Left lobe of liver (tissue), 2 donors: Measurements from ENCODE around the gene LCLAT1. TPM values are rescaled to one million over a fixed set of nuclear protein-coding genes. Genes with fewer than 3 reads are reported as not detected.
"Not testable (repeated sequence)": the region's sequence is repeated elsewhere in the genome, so short reads cannot be mapped to it uniquely, and the experiment has no call there.

Source experiments
- ATAC-seq: fragments of 200-7000 bp; cut with Tn5 transposase; one replicate; pipeline ENCODE4 v1.9.1; 2020; ENCODE audit warnings: mild to moderate bottlenecking, moderate library complexity
- DNase-seq: peaks from one replicate; pipeline ENCODE4 v3.0.0-alpha.2; 2020; ENCODE audit warnings: low spot score
- total RNA-seq: library from RNA; stranded (reverse); gene quantifications from one replicate; pipeline ENCODE4 v1.2.1, GENCODE V29; 2021
- donor health status: DM: no; HTN: no; CAD: no; lungs with moderate emphysema.
- donor health status: DM: no; HTN: yes; CAD: no.

LCLAT1 gene
- total RNA-seq, 1 donor from 2014 or later = 13.9 TPM

DNA sequence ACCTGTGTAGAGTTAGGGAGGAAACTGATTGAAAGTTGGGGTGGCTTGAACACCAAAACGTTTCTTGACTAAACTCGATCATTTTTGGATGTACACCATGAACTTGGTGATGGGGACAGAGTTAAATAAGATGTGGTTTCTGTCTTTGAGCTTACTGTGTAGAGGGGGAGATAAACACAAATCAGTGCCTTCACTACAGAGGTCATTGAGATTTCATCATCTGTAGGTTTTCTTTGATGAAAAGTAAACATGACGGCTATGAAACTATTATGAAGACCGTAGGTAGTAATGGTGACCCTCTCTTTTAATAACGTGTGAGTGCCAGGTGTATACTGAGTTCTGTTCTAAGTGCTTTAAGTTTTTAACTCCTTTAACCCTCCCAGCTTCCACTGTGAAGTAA, 6.5 kb downstream of the LCLAT1 start:
- ATAC-seq = no peak
- no peak for DNase-seq

DNA sequence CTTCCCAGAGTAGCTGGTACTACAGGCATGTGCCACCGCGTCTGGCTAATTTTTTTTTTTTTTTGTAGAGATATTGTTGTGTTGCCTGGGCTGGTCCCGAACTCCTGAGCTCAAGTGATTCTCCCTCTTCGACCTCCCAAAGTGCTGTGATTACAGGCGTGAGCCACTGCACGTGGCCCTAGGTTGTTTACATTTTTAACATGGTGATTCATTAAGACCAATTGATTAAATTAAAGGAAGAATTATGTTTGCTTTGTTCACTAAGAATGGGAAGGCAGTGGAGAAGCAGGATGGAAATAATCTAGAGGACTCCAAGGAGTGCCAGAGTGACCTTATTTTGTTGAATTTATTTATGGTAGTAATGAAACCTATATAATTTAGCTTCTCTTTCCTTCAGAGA, 7.5 kb downstream of the LCLAT1 start:
- ATAC-seq (no peak), DNase-seq (no peak)

DNA sequence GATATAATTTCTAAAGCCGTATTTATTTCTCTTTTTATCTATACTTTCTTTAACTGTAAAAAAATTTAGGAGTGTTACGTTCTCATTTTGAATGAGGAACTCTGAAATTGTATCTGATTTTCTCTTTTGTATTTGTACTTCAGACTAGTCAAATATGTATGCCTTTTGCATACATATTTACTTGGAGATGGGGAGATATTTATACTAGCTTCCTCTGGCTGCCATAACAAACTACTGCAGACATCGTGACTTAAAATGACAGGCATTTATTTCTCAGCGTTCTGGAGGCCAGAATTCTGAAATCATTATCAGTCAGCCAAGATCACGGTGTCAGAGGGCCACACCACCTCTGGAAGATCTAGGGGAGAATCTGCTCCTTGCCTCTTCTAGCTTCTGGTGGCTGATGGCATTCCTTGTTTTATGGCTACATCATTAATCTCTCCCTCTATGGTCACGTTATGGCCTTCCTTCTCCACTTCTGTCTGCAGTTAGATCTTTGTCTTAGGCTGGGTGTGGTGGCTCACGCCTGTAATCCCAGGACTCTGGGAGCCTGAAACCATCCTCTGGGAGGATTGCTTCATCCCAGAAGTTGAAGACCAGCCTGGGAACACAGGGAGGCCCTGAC, 8.2 kb downstream of the LCLAT1 start:
- ATAC-seq = no peak
- no peak for DNase-seq

DNA sequence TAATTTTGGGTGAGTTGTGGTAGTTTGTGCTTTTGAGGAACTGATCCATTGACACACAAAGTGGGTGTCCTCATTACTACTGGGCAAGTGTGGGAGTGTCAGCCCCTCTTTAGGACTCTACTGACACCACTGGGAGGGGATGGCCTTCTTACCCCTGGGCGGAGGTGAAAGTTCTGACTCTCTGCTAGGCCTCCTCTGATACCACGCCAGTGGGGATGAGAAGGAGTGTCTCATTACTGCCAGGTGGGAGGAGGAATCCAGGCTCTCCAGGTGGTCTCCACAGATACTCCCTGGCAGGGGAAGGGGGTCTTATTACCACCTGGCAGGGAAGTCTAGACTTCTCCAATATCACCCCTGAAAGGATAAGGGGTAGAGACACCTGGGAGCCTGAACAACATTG, 9.1 kb downstream of the LCLAT1 start:
- DNase-seq (no peak), ATAC-seq (no peak)

DNA sequence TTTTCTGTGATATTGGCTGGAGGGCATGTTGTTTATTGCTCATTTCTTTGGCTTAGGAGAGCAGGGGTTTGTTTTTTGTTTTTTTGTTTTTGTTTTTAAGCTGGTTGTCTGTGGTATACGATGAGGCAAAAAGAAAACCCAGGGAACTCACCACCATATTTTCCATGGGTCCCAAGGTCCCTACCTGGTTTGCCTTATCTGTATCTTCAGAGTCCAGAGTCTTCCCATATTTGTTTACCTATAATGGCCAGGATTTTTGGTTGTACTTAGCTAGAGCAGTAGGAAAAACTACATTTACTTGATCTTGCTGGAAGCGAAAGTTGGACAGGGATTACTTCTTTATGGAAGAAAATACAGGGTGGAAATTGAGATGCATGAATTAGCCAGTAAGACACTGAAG, 9.5 kb downstream of the LCLAT1 start:
- no peak for DNase-seq
- no peak for ATAC-seq

DNA sequence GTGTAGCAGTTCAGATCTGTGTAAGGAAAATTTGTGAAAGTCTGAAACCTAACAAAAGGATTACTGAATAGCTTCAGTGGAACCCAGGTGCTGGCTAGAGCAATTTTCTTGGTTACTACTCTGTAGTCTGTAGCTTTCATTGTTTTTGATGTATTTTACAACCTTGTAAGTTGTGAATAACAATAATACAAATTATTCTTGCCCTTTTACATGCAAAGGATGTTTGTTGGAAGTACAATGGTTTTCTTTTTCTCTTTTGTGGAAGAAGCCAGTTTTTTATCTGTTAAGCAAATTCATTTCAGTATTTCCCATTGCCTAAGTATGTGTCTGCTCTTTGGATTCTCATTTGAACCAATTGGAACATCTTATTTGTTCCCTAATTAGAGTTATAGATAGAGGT, 10.2 kb downstream of the LCLAT1 start:
- no peak for DNase-seq

DNA sequence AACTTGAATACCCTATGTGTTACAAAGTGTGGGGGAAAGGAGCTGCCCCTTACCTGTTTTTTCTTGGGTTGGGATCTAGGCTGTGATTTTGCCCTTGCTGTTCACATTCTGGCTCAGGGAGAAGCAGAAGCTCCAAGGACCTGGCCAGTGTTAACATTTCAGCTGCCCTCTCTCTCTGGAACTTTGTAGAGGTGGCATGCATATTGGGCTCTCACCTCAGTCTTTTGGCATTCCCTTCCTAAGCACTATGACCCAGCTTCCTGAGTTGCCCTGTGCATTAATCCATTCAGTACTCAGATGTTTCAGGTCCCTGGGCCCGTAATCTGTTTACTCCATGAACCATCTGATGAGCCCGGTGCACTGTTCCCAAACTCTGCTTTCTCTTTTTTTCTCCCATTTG, 12.1 kb downstream of the LCLAT1 start:
- no peak for DNase-seq
- no peak for ATAC-seq

More for the DNA sequence above, 10.2 kb downstream of the LCLAT1 start:
- no peak for ATAC-seq

DNA sequence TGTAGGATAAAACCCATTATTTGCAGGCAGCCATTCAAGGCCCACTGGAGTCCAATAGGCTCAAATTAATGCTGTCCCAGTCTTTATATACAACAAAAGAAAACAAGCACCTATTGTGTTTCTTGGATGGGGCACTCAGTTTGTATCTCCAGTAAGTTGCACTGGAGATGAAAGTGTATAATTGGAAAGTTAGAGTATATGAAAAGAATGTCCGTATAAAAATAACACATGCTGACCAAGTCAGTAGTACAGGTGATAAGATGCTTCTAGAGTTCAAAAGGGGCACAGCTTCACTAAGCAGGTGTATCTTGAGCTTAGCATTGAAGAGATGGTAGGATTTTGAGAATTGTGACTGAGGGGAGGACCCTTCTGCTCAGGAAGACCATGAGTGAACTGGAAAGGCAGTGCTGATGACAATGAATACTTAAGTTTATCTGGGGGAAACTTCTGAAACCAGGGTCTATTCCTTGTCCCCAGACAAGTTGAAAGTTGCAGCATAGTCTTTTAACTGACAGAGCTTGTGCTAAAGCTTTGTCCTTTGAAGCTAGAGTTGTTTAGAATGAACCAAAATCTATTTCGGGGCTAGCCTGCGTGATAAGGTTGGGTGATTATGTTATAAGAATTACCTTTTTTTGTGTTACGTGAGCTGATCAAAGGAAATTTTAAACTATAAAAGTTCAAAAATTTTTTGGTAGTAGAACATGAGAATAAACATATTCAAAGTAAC, 15.2 kb downstream of the LCLAT1 start:
- DNase-seq (no peak), ATAC-seq (no peak)

DNA sequence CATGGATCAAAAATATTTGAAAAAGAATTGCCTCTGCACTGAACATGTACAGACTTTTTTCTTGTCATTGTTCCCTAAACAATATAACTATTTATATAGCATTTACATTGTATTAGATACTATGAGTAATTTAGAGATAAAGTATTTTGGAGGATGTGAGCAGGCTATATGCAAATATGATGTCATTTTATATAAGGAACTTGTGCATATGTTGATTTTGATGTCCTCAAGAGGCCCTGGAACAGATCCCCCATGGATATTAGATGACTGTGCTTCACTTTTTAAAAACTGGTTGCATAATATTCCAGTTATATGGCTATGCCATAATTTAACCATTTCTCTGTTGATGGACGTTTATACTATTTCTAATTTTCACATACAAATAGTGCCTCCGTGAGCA, 16.5 kb downstream of the LCLAT1 start:
- ATAC-seq (no peak), DNase-seq (no peak)

DNA sequence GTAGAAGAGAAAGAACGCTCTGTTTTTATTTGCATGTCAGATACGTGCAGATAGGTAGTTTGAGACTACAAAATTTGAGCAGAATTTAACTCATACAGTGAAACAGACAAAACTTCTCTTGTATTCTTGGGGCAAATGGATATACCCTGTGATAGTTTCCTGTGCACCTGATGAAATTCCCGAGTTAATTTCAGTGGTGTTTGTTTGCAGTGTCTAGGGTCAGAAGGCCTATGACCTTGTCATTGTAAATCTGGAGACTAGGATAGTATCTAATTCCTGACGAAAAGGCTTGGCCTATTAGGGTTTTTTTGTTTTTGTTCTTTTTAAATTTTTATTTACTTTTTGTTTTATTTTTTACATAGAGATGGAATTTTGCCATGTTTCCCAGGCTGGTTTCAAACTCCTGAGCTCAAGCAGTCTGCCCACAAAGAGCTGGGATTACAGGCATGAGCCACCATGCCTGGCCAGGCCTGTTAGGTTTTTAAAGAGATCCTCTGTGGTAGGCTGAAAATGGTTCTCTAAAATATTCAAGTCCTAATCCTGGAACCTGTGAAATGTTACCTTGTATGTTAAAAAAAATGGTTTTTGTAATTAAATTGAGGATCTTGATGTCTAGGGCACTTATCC, 17.6 kb downstream of the LCLAT1 start:
- ATAC-seq (peak; percentile 87), DNase-seq (no peak)

DNA sequence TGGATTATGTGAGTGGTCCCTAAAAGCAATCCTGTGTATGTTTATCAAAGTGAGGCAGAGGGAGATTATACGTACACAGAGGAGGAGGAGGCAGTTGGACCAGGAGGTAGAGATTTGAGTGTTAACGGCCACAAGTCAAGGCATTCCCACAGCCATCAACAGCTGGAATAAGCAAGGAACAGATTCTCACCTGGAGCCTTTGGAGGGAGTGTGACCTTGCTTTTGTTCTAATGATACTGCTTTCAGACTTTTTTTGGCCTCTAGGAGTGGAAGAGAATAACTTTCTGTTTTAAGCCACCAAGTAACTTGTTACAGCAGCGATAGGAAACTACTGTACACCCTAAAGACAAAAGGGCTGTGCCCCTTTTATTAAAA, 18.1 kb downstream of the LCLAT1 start:
- no peak for DNase-seq
- peak; percentile 23 for ATAC-seq

DNA sequence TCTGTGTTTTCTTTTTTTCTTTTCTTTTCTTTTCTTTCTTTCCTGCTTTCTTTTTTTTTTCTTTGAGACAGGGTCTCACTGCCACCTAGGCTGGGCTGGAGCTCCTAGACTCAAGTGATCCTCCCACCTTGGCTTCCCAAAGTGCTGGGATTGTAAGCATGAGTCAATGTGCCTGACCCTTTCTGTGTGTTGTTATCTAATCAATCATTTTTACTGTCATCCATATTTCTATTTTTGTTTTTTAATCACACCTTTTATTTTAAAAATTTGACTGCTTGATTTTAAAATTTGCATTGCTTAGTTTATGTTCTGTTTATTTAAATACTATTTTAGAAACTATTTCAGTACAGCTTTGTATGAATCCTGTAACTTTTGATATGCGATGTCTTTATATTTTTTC, 19.2 kb downstream of the LCLAT1 start:
- ATAC-seq (no peak), DNase-seq (no peak)

DNA sequence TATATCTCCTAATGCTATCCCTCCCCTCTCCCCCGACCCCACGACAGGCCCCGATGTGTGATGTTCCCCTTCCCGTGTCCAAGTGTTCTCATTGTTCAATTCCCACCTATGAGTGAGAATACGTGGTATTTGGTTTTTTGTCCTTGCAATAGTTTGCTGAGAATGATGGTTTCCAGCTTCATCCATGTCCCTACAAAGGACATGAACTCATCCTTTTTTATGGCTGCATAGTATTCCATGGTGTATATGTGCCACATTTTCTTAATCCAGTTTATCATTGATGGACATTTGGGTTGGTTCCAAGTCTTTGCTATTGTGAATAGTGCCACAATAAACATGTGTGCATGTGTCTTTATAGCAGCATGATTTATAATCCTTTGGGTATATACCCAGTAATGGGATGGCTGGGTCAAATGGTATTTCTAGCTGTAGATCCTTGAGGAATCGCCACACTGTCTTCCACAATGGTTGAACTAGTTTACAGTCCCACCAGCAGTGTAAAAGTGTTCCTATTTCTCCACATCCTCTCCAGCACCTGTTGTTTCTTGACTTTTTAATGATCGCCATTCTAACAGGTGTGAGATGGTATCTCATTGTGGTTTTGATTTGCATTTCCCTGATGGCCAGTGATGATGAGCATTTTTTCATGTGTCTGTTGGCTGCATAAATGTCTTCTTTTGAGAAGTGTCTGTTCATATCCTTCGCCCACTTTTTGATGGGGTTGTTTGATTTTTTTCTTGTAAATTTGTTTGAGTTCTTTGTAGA, 20.2 kb downstream of the LCLAT1 start:
- not testable (repeated sequence) for ATAC-seq, DNase-seq

DNA sequence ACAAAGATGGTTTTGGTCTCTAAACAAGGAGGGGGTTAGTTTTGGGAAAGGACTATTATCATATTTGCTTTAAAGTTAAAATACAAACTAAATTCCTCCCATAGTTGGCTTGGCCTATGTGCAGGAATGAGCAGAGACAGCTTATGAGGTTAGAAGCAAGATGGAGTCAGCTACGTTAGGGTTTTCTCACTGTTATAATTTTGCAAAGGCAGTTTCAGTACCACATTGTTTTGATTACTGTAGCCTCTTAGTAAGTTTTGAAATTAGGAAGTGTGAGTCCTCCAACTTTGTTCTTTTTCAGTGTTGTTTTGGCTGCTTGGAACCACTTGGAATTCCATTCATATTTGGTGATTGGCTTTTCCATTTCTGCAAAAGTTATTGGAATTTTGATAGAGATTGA, 23.4 kb downstream of the LCLAT1 start:
- DNase-seq (no peak), ATAC-seq (no peak)

DNA sequence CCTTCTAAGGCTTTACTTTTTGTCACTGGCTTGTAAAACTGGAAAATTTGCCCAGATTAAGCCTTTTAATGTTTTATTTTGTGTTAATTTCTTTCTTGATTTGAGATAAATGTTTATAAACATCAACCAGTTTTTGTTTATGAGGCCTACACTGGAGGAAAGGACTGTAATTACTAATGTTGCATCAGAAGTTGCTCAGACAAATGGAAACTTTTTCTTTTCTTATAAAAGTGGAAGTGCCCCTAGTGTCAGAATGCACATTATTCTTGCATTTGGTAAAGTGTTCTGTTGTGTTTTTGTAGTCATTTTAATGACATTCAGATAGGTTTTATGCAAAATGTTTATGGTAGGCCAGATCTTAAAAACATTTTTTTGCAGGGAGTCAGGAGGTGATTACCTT, 25.3 kb downstream of the LCLAT1 start:
- no peak for DNase-seq
- ATAC-seq = no peak

DNA sequence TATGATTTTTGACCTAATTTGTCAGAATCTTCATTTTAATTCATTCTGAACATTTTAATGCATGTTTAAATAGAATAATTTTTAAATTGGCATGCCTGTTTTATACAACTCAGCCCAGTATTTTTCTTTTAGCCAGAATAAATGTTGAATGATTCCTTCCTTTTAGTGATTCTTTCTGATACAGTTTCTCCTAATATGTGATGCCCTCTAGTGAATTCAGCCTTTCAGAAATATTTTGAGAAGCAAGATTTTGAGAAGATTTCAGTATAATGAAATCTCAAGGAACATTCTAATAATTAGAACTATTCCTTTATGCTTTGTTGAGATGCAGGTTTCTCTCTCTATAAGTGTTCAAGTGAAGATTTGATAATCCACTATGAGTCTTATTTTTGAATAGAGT, 28.5 kb downstream of the LCLAT1 start:
- ATAC-seq (no peak), DNase-seq (no peak)

DNA sequence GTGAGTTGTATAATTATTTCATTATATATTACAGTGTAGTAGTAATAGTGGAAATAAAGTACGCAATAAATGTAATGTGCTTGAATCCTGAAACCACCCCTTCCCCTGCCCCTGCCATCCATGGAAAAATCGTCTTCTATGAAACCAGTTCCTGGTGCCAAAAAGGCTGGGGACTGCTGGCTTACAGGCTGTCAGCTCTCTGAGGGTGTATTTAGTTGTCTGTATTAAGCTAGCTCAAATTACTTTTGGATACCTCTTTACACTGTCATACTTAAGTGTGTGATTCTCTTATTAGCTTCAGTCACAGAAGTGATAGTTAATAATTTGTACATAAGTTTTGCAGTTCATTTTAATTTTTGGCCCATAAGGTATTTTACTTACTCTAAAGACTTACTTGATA, 29.6 kb downstream of the LCLAT1 start:
- no peak for ATAC-seq

DNA sequence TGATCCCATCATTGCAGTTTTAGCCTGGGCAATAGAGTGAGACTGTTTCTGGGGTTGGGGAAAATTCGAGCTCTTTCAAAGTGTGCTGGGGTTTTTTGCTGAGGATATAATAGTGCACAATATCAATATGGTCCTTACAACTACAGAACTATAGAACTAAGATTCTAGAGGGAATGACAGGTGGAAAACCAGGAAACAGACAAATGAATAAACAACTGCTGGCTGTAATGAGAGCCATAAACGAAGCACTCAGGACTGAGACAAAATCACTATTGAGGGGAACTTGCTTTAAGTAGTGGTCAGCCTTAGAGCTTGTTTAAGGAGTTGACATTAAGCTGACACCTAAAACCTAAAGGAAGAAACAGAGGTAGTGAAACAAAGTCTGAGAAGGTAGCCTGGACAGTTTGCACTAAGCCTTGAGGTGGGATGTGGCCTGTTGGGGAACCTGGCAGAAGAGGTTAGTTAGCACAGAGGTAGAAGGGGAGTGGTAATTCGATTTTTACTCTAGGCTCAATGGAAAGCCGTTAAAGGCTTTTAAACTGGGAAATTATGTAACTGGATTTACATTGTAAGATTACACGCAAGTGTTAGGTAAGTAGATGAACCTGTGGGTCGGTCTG, 33.8 kb downstream of the LCLAT1 start:
- ATAC-seq (no peak), DNase-seq (no peak)

More for the DNA sequence above, 29.6 kb downstream of the LCLAT1 start:
- no peak for DNase-seq

DNA sequence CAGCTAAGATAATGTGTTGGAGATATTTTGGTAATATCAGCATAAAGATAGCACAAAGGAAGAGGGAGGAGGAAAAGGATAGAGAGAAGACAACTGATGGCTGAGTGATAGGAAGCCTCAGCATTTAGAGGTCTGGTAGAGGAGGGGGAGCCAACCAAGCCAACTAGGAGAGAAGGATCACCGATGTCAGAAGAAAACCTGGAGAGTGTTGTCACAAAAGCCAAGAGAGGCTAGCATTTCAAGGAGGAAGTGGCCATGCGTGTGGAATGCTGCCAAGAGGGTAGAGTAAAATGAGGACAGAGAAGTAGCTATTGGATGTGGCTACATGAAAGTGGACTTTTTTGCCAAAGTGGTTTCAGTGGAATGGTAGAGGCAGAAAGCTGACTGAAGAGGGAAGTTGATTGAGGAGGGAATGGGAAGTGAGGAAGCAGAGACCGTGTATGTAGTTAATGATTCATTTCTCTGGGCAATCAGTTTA, 34.3 kb downstream of the LCLAT1 start:
- ATAC-seq (peak; percentile 26), DNase-seq (no peak)

DNA sequence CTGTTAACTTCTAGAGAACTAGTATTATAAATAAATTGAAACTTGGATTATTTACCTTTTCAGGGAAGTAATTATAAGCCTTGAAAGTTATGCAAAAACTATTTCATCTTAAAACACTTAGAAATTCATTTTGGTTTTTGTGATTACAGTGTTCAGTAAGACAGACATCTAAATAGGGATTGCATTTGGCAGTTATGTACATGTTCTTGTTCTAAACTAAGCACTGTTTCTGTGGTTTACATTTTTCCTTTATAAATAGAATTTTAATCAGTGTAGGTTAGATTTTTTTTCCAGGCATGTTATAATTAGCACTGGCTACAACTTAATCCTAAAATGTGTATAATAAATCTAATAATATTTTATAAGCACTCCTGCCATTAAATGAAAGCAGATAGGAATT, 35.0 kb downstream of the LCLAT1 start:
- no peak for DNase-seq
- ATAC-seq = no peak

DNA sequence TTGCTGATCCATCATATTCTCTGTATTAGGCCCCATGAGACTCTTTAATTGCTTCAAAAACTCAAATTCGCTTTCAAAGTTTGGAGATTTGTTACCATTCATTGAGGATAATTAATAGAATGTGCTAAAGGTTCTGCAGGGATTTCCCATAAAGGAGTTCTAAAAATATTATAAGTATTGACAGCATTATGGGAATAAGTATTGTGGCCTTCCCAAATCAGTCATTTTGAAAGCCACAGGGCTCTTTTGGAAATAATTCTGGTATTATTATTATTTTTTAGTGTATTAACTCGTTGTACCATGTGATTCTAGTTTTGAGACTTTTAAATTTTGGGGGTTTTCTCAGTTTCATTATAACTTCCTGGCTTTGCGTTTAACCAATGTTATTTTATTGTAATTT, 37.1 kb downstream of the LCLAT1 start:
- ATAC-seq (no peak), DNase-seq (no peak)
